Cardiac fibroblast (primary cell): ENCODE data around the gene NDUFS7.

Experiments
- DNase-seq, 2 donors: peaks; one replicate each; pipeline versions ENCODE4 v3.0.0 to v3.0.0-alpha.2; 2010; ENCODE audit warnings: low read depth in 2 of 2
- H3K4me3 ChIP-seq, 2 donors: replicated peaks in 1 of 2; 1 replicate in 1 of 2; 2 replicates in 1 of 2; pipeline ENCODE4 v1.5.1; 2011; ENCODE audit warnings: low read depth in 2 of 2, low read length in 2 of 2, mild to moderate bottlenecking in 2 of 2, moderate library complexity in 1 of 2
- TF ChIP-seq, protein P1 (sequence below): IDR thresholded peaks from one replicate; pipeline ENCODE4 v1.5.1; 2011; ENCODE audit warnings: low read depth, mild to moderate bottlenecking, low read length, inconsistent platforms

Gene NDUFS7

DNA sequence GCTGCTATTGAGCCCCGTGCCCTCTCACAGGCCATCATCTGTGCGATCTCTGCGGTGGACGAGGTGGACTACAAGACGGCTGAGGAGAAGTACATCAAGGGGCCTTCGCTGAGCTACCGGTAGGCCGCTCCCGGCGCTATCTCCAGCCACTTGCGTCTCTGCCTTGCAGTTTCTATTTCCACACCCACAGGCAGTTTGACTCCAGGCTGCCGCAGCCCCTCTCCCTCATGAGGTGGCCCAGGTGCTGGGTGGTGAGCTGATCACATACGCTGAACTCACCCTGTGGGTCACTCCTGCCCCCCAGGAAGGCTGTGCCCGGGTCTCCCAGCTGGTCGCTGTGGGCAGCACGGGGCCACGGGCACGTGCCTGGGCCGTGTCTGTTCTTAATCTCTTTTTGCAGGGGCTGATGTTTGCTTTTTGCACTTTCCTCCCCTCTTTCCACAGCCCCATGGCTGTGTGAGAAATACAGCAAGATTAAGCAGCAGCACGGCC, 10.6 kb upstream of the NDUFS7 start:
- no peak overlapping the region for H3K4me3 ChIP-seq
- TF ChIP-seq, protein P1, sequence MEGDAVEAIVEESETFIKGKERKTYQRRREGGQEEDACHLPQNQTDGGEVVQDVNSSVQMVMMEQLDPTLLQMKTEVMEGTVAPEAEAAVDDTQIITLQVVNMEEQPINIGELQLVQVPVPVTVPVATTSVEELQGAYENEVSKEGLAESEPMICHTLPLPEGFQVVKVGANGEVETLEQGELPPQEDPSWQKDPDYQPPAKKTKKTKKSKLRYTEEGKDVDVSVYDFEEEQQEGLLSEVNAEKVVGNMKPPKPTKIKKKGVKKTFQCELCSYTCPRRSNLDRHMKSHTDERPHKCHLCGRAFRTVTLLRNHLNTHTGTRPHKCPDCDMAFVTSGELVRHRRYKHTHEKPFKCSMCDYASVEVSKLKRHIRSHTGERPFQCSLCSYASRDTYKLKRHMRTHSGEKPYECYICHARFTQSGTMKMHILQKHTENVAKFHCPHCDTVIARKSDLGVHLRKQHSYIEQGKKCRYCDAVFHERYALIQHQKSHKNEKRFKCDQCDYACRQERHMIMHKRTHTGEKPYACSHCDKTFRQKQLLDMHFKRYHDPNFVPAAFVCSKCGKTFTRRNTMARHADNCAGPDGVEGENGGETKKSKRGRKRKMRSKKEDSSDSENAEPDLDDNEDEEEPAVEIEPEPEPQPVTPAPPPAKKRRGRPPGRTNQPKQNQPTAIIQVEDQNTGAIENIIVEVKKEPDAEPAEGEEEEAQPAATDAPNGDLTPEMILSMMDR, result no peak
- no peak for DNase-seq

DNA sequence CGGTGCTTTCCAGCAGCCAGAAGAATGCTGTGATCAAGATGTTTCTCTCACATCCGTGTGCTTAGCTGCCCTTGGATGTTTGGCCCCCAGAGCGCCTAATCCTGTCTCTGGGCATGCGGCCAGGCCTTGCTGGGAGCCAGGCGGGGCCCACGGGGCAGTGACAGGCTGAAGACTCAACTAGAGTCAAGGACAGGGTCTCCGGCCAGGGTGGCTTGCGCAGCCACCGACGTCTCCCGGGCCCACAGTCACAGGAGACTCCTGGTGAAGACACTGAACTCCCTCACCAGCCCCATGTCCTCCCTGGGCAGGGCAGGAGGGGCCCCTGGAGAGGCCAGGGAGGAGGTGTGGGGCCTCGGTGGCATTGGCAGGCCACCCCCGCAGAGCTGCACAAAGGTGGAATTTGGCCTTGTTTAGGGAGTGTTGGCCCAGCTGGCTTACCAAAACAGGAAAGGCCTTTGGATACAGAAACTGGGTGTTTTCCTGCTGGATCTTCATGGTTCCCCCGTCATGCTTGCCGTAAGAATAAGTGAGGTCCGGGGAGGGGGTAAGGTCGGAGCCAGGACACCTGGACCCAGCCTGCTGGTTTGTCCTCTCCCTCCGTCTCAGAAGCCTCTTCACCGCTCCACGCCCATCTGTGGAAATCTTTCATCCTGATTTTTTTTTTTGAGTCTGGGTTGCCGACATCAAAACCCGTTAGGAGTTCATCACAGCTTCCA, 10.0 kb upstream of the NDUFS7 start:
- TF ChIP-seq, protein P1, result no peak
- no peak overlapping the region for H3K4me3 ChIP-seq
- DNase-seq, result peak; percentile 51 to 52

DNA sequence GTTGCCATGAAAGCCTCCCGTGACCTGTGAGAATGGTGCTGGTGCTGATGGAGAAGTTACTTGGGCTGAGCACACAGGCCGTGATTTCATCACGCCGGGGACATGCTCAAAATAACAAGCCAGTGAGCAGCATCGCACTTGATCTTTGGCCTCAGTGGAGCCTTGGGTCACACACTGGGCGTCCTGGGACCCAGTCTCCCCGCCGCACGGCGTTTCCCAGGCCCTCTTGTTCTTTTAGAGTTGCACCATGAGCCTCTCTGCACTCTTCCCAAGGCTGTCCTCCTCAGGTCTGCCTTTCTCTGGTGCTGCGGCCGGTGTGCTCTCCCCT, 9.5 kb upstream of the NDUFS7 start:
- TF ChIP-seq, protein P1, result no peak
- DNase-seq, result no peak
- H3K4me3 ChIP-seq, result no peak overlapping the region

DNA sequence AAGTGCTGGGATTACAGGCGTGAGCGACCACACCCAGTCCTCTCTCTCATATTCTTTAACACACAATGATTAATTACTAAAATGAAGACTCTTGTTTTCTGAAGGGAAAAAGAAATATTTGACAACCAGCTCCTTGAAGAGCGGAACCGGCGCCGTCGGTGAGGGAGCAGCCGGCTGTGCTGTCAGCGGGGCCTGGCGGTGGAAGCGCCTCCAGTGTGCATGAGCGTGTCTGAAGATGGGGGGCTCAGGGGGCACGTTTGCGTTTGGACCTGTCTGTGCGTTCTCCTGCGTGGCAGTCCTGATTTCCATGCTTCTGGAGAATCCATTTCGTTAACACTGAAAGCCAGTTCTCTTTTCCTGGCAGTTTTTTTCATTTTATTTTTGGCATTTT, 7.3 kb upstream of the NDUFS7 start:
- no peak for DNase-seq
- TF ChIP-seq, protein P1, result no peak

DNA sequence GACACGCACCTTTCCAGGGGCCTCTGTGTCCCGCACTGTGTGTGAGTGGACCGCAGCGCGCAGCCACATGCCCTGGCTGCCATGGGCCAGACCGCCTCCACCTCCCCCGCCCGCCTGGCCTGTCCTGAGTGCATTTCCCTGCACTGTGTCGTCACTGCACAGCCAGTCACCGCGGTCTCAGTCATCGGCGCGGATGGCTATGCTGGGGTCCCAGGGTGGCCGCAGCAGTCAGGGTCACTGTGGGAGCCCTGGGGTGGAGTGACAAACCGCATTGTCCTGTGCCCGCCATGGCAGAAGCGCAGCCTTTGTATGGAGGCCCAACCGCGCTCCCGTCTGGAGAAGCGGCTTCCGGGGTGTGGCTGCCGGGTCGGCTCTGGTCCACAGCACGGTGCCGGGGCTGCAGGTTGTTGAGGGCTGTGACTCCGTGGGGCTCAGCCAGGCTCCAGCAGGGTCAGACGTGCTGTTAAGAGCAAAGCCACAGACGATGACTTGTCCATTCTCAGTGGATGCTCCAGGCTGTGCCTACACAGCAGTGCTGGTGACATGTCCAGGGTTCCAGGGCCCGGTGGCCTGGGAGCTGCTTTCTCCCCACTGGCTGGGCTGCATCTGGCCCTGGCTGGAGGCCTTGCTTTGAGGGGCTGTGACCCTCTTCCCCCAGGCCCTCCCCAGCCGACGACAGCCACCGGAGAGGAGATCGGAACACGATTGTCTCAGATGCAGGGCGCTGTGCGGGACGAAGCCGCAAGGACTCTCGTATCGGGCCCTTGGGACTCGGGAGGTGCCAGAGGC, 6.3 kb upstream of the NDUFS7 start:
- no peak for DNase-seq
- no peak overlapping the region for H3K4me3 ChIP-seq
- TF ChIP-seq, protein P1, result no peak

More for the DNA sequence above, 7.3 kb upstream of the NDUFS7 start:
- no peak overlapping the region for H3K4me3 ChIP-seq

DNA sequence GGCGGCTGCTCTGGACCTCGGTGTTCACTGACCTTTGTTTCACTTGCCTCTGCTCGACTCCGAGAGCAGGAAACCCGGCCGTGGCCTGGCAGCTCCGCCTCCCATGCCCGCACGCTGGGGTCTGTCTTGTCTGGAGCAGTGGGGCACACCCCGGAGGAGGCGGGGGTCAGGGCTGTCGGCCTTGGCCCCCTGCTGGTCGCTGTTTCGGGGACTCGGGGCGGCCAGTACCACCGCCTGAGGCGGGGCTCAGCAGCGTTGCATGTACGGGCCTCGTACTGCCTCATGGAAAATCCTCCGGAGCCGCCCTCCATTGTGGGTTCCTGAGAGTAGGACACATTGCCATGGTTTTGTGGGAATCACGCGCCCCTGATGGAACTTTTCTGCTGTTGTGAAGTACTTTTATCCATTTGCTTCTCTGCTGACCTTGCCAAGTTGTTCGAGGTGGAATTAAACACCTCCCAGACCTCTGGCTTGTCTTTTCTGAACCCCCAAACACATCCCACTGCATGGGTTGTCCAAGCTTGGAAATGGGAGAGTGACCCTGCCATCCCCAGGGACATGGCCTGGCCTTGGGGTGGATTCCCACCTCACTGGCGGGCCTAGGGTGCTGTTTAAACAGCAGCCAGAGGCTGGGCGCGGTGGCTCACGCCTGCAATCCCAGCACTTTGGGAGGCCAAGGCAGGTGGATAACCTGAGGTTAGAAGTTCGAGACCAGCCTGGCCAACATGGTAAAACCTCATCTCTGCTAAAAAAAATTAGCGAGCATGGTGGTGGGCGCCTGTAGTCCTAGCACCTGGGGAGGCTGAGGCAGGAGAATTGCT, 5.5 kb upstream of the NDUFS7 start:
- DNase-seq, result no peak
- no peak overlapping the region for H3K4me3 ChIP-seq
- TF ChIP-seq, protein P1, result peak; percentile 8
